ENCODE results near the gene ZBTB20.

- TF ChIP-seq RBBP5 (conservative IDR thresholded peaks at IDR 0.05): no peak
- no peak for TF ChIP-seq POLR2AphosphoS5 (IDR thresholded peaks at IDR 0.05; ENCODE audit: low read length)
- TF ChIP-seq BACH1 (IDR thresholded peaks at IDR 0.05; ENCODE audit: borderline replicate concordance): no peak
- no peak for TF ChIP-seq EZH2 (IDR thresholded peaks at IDR 0.05; ENCODE audit: borderline replicate concordance, control insufficient read depth, low read depth, low read length)
- TF ChIP-seq EP300 (IDR thresholded peaks at IDR 0.05; ENCODE audit: borderline replicate concordance in 1 of 2, control insufficient read depth in 1 of 2, low read depth in 2 of 2, low read length in 2 of 2): no peak
- TF ChIP-seq POLR2A (IDR thresholded peaks at IDR 0.05; ENCODE audit: low read depth, low read length): no peak
- TF ChIP-seq POLR2AphosphoS2 (IDR thresholded peaks at IDR 0.05; ENCODE audit: low read depth, low read length): no peak
- no peak for TF ChIP-seq CTCF (IDR thresholded peaks at IDR 0.05 in 2 of 3, conservative IDR thresholded peaks at IDR 0.05 in 1 of 3; ENCODE audit: control insufficient read depth in 2 of 3, extremely low read depth in 1 of 3, insufficient read depth in 1 of 3, low read depth in 3 of 3, low read length in 3 of 3)
- no peak for TF ChIP-seq SMARCA5 (IDR thresholded peaks at IDR 0.05)
- TF ChIP-seq REST (IDR thresholded peaks at IDR 0.05; ENCODE audit: low read depth, low read length): no peak
- no peak for TF ChIP-seq SP1 (IDR thresholded peaks at IDR 0.05; ENCODE audit: low read depth, low read length)
Measured at GRCh38 chr3:114642951-114643741, 503.9 kb downstream of the ZBTB20 start.
